ENCODE measurements around the gene APOBEC3A. TPM values are rescaled to one million over a fixed set of nuclear protein-coding genes. Genes with fewer than 3 reads are reported as not detected.
A peak's percentile ranks its signal among the peaks of the same experiment; 100 is the strongest.
"Not testable (repeated sequence)": the region's sequence is repeated elsewhere in the genome, so short reads cannot be mapped to it uniquely, and the experiment has no call there.

APOBEC3A gene
- total RNA-seq, 1 donor: not detected

- DNase-seq (ENCODE audit: low read depth): peak; percentile 27
- peak overlapping the region; percentile 58 for H3K4me3 ChIP-seq (ENCODE audit: low read depth, low read length)
- TF ChIP-seq CTCF (IDR thresholded peaks at IDR 0.05; ENCODE audit: insufficient read depth, low read length): peak; percentile 43
These were observed 23.9 kb downstream of the APOBEC3A start for GRCh38 chr22:38981005-38981991.

GRCh38 chr22:38981992-38982927 lies 24.9 kb downstream of the APOBEC3A start, which contains the start of gene APOBEC3B:
TSS of gene APOBEC3B (plus strand) at chr22:38982347. CDS start at chr22:38982454, 107 bp downstream.
- TF ChIP-seq CTCF (IDR thresholded peaks at IDR 0.05; ENCODE audit: insufficient read depth, low read length): no peak
- peak; percentile 94 for DNase-seq (ENCODE audit: low read depth)

GRCh38 chr22:38984224-38984623 lies 26.8 kb downstream of the APOBEC3A start:
- no peak for DNase-seq (ENCODE audit: low read depth)
- no peak for TF ChIP-seq CTCF (IDR thresholded peaks at IDR 0.05; ENCODE audit: insufficient read depth, low read length)

More at GRCh38 chr22:38981992-38982927, 24.9 kb downstream of the APOBEC3A start, which contains the start of gene APOBEC3B:
- H3K4me3 ChIP-seq (ENCODE audit: low read depth, low read length): peak within 1 kb of the TSS; percentile 58

GRCh38 chr22:38984784-38985757 lies 27.7 kb downstream of the APOBEC3A start:
- H3K4me3 ChIP-seq (ENCODE audit: low read depth, low read length): not testable (repeated sequence)
- DNase-seq (ENCODE audit: low read depth): peak; percentile 3

More at GRCh38 chr22:38984224-38984623, 26.8 kb downstream of the APOBEC3A start:
- no peak overlapping the region for H3K4me3 ChIP-seq (ENCODE audit: low read depth, low read length)

- no peak for TF ChIP-seq CTCF (IDR thresholded peaks at IDR 0.05; ENCODE audit: insufficient read depth, low read length)
- no peak overlapping the region for H3K4me3 ChIP-seq (ENCODE audit: low read depth, low read length)
- no peak for DNase-seq (ENCODE audit: low read depth)
These were observed 29.2 kb downstream of the APOBEC3A start for GRCh38 chr22:38986629-38987028.

GRCh38 chr22:38987171-38987895 lies 29.9 kb downstream of the APOBEC3A start:
- TF ChIP-seq CTCF (IDR thresholded peaks at IDR 0.05; ENCODE audit: insufficient read depth, low read length): no peak
- DNase-seq (ENCODE audit: low read depth): no peak
- no peak overlapping the region for H3K4me3 ChIP-seq (ENCODE audit: low read depth, low read length)
